Heart left ventricle (tissue), 13 donors: ENCODE results near the gene CNGA3.

Source experiments
- CTCF ChIP-seq, 12 donors: fragments of 200-600 bp; sonication (generic) in 4 of 12; IDR thresholded peaks; one replicate each; pipeline versions ENCODE4 v1.5.0 to v1.8.0; 2018 to 2022; ENCODE audit warnings: antibody characterized with exemption in 12 of 12, mild to moderate bottlenecking in 5 of 12
- POLR2A ChIP-seq, 2 donors: fragments of 450-650 bp; IDR thresholded peaks; one replicate each; pipeline ENCODE4 v1.6.1; 2017; ENCODE audit warnings: antibody characterized with exemption in 2 of 2, mild to moderate bottlenecking in 2 of 2, moderate library complexity in 2 of 2
- donor health status: ischemic (EF 13 %, LVEDD 7.1; RV severe dilation, severe dysfunction).
- donor health status: DM: no; HTN: yes; CAD: no.
- donor health status: DM: no; HTN: no; CAD: no.
- donor health status: ischemic (EF 25% LVEDD 6.9; RV normal size, moderate dysfunction).
- donor health status: ischemic (EF 25% LVEDD 5.7; RV mildly dilated, moderate dysfunction).
- donor health status: ischemic (EF 35%, LVEDD 5.7; RV mildly dilated, moderate dysfunction).
- donor health status: nonischemic (EF 11% LVEDD 7.7; RV severe dilation, severe dysfunction).
- donor health status: DM: yes; HTN: yes; CAD: no.
- donor health status: PGD.
- donor health status: ischemic (EF 29% LVEDD 5.4; RV normal size, mild dysfunction).
- donor health status: nonischemic (EF 23%, LVEDD 6.1; RV moderate dilation, normal function).

- TF ChIP-seq CTCF (IDR thresholded peaks at IDR 0.05) (no peak), POLR2A (IDR thresholded peaks at IDR 0.05) (no peak)
Observed at GRCh38 chr2:98381494-98381893, 35.2 kb downstream of the CNGA3 start.
